Stomach (tissue), 4 donors: Measurements from ENCODE around the gene RBM39.
"Not testable (repeated sequence)": the region's sequence is repeated elsewhere in the genome, so short reads cannot be mapped to it uniquely, and the experiment has no call there.

Experiments
- CTCF ChIP-seq, 7 experiments: fragments of 450-650 bp in 4 of 7; fragments of 200-600 bp in 3 of 7; sonication (generic) in 3 of 7; IDR thresholded peaks; one replicate each; pipeline ENCODE4 v1.5.1; 2016 to 2019; ENCODE audit warnings: antibody characterized with exemption in 7 of 7, control low read depth in 2 of 7, mild to moderate bottlenecking in 1 of 7
- POLR2AphosphoS5 ChIP-seq, 3 donors: sonication (generic); formaldehyde crosslinking; IDR thresholded peaks; one replicate each; pipeline ENCODE4 v1.6.1; 2016; ENCODE audit warnings: antibody characterized with exemption in 3 of 3

- not testable (repeated sequence) for TF ChIP-seq POLR2AphosphoS5, CTCF (IDR thresholded peaks at IDR 0.05)
Observed at GRCh38 chr20:35686872-35687271, 55.2 kb downstream of the RBM39 start.
